Esophagus (tissue), 2 donors: ENCODE data around the gene CREB3L2. TPM values are rescaled to one million over a fixed set of nuclear protein-coding genes. Genes with fewer than 3 reads are reported as not detected.
"Not testable (repeated sequence)": the region's sequence is repeated elsewhere in the genome, so short reads cannot be mapped to it uniquely, and the experiment has no call there.

ENCODE experiments used
- H3K27ac ChIP-seq, 2 donors: one replicate each; pipeline ENCODE4 v1.5.1; 2013; ENCODE audit warnings: low read depth in 2 of 2, mild to moderate bottlenecking in 2 of 2, inconsistent platforms in 1 of 2, low read length in 1 of 2, moderate library complexity in 1 of 2
- H3K27me3 ChIP-seq, 2 donors: one replicate each; pipeline ENCODE4 v1.6.1; 2013; ENCODE audit warnings: low read length in 2 of 2, control low read depth in 1 of 2, mild to moderate bottlenecking in 1 of 2; ENCODE audit not compliant: insufficient read depth in 2 of 2, control insufficient read depth in 1 of 2
- H3K36me3 ChIP-seq, 2 donors: one replicate each; pipeline ENCODE4 v1.6.1; 2013; ENCODE audit warnings: low read length in 1 of 2; ENCODE audit not compliant: control insufficient read depth in 2 of 2, insufficient read depth in 2 of 2
- H3K4me1 ChIP-seq, 2 donors: one replicate each; pipeline ENCODE4 v1.6.1; 2013; ENCODE audit warnings: low read length in 1 of 2; ENCODE audit not compliant: control insufficient read depth in 2 of 2, insufficient read depth in 2 of 2
- H3K4me3 ChIP-seq, 2 donors: one replicate each; pipeline ENCODE4 v1.5.1; 2013; ENCODE audit warnings: low read length in 2 of 2, mild to moderate bottlenecking in 2 of 2, low read depth in 1 of 2, moderate library complexity in 1 of 2
- H3K9me3 ChIP-seq, 2 donors: one replicate each; pipeline ENCODE4 v1.6.1; 2013; ENCODE audit warnings: mild to moderate bottlenecking in 2 of 2, low read depth in 1 of 2, low read length in 1 of 2, moderate library complexity in 1 of 2; ENCODE audit not compliant: control insufficient read depth in 2 of 2, insufficient read depth in 1 of 2
- WGBS, 2 donors: extraction: QIAGEN DNeasy Blood & Tissue Kit; methylation state at CpG; one replicate each; pipeline ENCODE4 v1.1.7; 2013; 5-methylcytosine and 5-hydroxymethylcytosine counted together
- polyA plus RNA-seq, 2 donors: library from polyadenylated mRNA; stranded (reverse); fragments of 200-250 nt; gene quantifications; one replicate each; pipeline ENCODE4 v1.2.3, GENCODE V29; 2013
- donor health status: healthy with polysubstance abuse.
- donor health status: Bipolar disorder and iron deficiency.

Gene CREB3L2
- polyA plus RNA-seq, 2 donors = 4.9 to 7.3 TPM

GRCh38 chr7:137933270-137934017 lies 68.4 kb downstream of the CREB3L2 start:
- H3K36me3 ChIP-seq = no peaks in the 10 kb centered on the region
- H3K27ac ChIP-seq = peak overlapping the region; percentile 38 to 70
- peaks cover 7 to 10% of the 10 kb centered on the region in 2 donors for H3K4me1 ChIP-seq
- H3K4me3 ChIP-seq = no peak overlapping the region
- H3K9me3 ChIP-seq = no peaks in the 10 kb centered on the region
- 52 to 65% methylated on average over 11 of the region's 11 CpGs for WGBS, 2 donors
- H3K27me3 ChIP-seq = no peaks in the 10 kb centered on the region

- WGBS, 2 donors = 39 to 41% methylated on average over 5 of the region's 5 CpGs
- H3K27ac ChIP-seq = peak overlapping the region; percentile 38 to 70
- peaks cover 0 to 3% of the 10 kb centered on the region in 2 donors for H3K36me3 ChIP-seq
- H3K4me1 ChIP-seq = peaks cover 7 to 10% of the 10 kb centered on the region in 2 donors
- no peak overlapping the region for H3K4me3 ChIP-seq
- H3K27me3 ChIP-seq = no peaks in the 10 kb centered on the region
- H3K9me3 ChIP-seq = no peaks in the 10 kb centered on the region
These were observed 69.0 kb downstream of the CREB3L2 start for GRCh38 chr7:137932881-137933269.

GRCh38 chr7:137931823-137932222 lies 70.1 kb downstream of the CREB3L2 start:
- no peaks in the 10 kb centered on the region for H3K9me3 ChIP-seq
- H3K4me3 ChIP-seq = no peak overlapping the region
- 55 to 72% methylated on average over 2 of the region's 2 CpGs for WGBS, 2 donors
- H3K4me1 ChIP-seq = peaks cover 5 to 8% of the 10 kb centered on the region in 2 donors
- no peaks in the 10 kb centered on the region for H3K27me3 ChIP-seq
- peaks cover 0 to 5% of the 10 kb centered on the region in 2 donors for H3K36me3 ChIP-seq
- no peak overlapping the region for H3K27ac ChIP-seq

- H3K9me3 ChIP-seq = no peaks in the 10 kb centered on the region
- H3K4me3 ChIP-seq = no peak overlapping the region
- peaks cover 0 to 8% of the 10 kb centered on the region in 2 donors for H3K36me3 ChIP-seq
- peaks cover 3 to 5% of the 10 kb centered on the region in 2 donors for H3K4me1 ChIP-seq
- peak overlapping the region in 1 of 2 donors; percentile 71 for H3K27ac ChIP-seq
- H3K27me3 ChIP-seq = no peaks in the 10 kb centered on the region
- WGBS, 2 donors = 65 to 74% methylated on average over 2 of the region's 2 CpGs
These were observed 71.3 kb downstream of the CREB3L2 start for GRCh38 chr7:137930581-137930980.

DNA sequence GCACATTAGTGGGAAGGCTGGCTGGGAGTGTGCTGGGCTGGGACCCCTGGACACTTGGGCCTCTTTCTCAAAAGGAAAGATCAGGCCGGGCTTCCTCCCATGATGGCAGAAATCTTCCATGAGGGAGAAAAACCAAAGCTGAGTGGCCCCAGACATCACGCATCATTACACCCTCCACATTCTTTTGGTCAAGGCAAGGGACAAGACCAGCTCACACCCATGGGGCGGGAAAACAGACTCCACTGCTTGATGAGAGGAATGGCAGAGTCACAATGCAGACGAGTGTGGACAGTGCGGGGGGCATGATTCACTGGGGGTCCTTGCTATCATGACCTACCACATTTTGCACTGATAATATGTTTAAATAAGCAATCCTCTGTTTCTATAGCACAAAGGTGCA lies 73.3 kb downstream of the CREB3L2 start:
- Histone ChIP-seq H3K27me3 (no peaks in the 10 kb centered on the region), H3K4me1 (peaks cover 1 to 5% of the 10 kb centered on the region in 2 donors), H3K36me3 (peaks cover 4 to 8% of the 10 kb centered on the region in 2 donors), H3K9me3 (no peaks in the 10 kb centered on the region), H3K27ac (no peak overlapping the region), H3K4me3 (no peak overlapping the region)
- 96 to 98% methylated on average over 5 of the region's 5 CpGs for WGBS, 2 donors

DNA sequence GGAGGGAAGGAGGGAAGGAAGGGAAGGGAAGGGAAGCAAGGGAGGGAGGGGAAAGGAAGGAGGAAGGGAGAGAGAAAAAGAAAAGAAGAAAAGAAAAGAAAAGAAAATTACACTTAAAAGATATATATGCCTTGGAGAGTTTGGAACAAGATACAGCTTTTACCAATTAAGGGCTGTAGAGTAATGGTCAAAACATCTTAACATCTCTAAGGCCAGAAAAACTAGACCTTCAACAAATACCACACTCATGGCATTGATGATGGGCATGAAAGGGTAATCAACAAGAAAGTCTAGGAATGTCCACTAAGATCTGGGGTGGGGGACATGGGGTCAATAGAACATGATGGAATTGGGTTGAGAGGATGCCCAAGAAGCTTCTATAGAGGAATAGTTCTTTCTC lies 74.5 kb downstream of the CREB3L2 start:
- peaks cover 0 to 3% of the 10 kb centered on the region in 2 donors for H3K4me1 ChIP-seq
- H3K36me3 ChIP-seq = peaks cover 4 to 8% of the 10 kb centered on the region in 2 donors
- no peaks in the 10 kb centered on the region for H3K27me3 ChIP-seq
- no peak overlapping the region for H3K4me3 ChIP-seq
- no peak overlapping the region for H3K27ac ChIP-seq
- H3K9me3 ChIP-seq = no peaks in the 10 kb centered on the region

GRCh38 chr7:137926206-137926605 lies 75.7 kb downstream of the CREB3L2 start:
- H3K27me3 ChIP-seq, H3K4me1 ChIP-seq, H3K4me3 ChIP-seq, H3K27ac ChIP-seq, H3K36me3 ChIP-seq, H3K9me3 ChIP-seq: not testable (repeated sequence)
- WGBS, 2 donors = 91 to 97% methylated on average over 6 of the region's 6 CpGs

DNA sequence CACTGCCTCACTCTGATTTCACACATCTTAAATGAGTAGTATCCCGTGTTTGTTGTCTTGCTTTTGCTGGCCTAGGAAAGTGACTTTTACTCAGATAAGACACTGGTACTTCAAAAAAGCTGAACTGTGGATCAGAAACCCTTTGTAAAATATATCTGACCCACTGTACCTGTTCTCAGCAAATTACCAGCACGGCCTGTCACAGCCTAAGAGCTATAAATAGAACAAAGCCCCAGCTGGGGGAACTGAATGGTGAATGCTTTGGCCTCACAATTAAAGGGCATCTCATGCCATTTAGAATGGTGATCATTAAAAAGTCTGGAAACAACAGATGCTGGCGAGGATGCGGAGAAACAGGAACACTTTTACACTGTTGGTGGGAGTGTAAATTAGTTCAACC lies 76.1 kb downstream of the CREB3L2 start:
- Histone ChIP-seq H3K4me3 (no peak overlapping the region), H3K27me3 (no peaks in the 10 kb centered on the region), H3K4me1 (peaks cover 0 to 3% of the 10 kb centered on the region in 2 donors), H3K9me3 (no peaks in the 10 kb centered on the region), H3K36me3 (peaks cover 4 to 8% of the 10 kb centered on the region in 2 donors), H3K27ac (no peak overlapping the region)
- WGBS, 2 donors = 90 to 94% methylated on average over 4 of the region's 4 CpGs

DNA sequence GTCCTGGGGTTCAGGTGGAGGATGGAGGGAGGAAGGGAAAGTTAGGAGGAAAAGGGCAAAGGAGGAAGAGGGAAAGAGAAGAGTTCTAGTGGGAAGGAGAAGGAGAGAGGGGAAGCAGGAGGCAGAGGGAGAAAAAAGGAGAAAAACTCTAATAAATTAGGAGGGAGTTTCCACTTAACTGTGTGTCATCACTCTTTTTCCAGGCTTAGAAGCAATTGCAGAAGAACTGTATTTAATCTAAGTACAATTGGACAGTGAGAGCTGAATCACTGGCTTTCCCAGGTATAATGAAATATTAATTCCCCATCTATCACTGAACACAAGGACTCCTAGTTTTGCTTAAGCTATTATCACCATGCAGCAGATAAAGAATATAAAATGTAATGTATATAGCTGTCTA lies 76.8 kb downstream of the CREB3L2 start:
- H3K9me3 ChIP-seq = no peaks in the 10 kb centered on the region
- H3K4me1 ChIP-seq = no peaks in the 10 kb centered on the region
- H3K27ac ChIP-seq = no peak overlapping the region

GRCh38 chr7:137923380-137923779 lies 78.5 kb downstream of the CREB3L2 start:
- Histone ChIP-seq H3K9me3 (no peaks in the 10 kb centered on the region), H3K4me1 (no peaks in the 10 kb centered on the region), H3K36me3 (peaks cover 4 to 8% of the 10 kb centered on the region in 2 donors), H3K4me3 (no peak overlapping the region), H3K27me3 (no peaks in the 10 kb centered on the region), H3K27ac (no peak overlapping the region)
- WGBS, 2 donors = 88 to 89% methylated on average over 5 of the region's 5 CpGs

More for the DNA sequence above, 76.8 kb downstream of the CREB3L2 start:
- Histone ChIP-seq H3K4me3 (no peak overlapping the region), H3K36me3 (peaks cover 4 to 8% of the 10 kb centered on the region in 2 donors), H3K27me3 (no peaks in the 10 kb centered on the region)
